HL-60/S4 (cell line): ENCODE results near the gene KIF3C.
"Not testable (repeated sequence)": the region's sequence is repeated elsewhere in the genome, so short reads cannot be mapped to it uniquely, and the experiment has no call there.

ENCODE experiments used
- in situ Hi-C: fragments of 300-500 bp; cut with MboI; formaldehyde crosslinking; loops from 2 replicates; pipeline ENCODE4 v1.14.3; 2022; ENCODE audit warnings: low sequenced_read_pairs

KIF3C gene

DNA sequence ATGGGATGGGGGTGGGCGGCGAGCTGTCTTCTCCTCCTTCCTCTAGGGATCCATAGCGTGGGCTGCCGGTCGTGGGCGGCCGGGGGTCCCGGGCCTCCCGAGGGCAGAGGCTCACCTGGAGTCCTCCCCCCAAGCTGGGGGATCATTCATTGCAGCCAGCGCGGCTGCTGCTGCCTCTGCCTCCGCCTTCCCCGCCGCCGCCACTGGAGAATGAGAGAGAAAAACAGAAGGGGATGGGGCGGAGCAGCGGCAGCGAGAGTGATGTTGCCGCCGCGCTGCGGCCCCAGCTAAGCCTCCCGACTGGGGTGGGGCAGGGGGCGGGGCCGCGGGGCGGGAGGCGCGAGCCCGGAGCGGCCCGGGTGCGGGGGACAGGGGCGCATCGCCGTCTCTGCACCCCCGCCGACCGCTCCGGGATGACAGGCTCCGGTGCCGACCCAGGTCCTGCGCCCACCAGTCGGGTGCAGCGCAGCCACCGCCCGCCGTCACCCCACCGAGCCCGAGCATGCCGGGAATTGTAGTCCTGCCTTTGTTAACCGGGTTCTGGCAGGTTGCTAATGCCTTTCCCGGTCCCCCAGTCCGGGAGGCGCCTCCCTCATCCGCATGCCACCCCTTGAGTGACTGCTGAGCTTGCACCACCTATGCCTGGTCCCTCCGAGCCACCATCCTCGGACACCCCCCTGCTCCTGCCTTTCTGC is at the start of gene KIF3C:
TSS of gene KIF3C (minus strand) at position 225 of the 695 bp plus-strand sequence. CDS start 580 bp downstream, outside the sequence.
- in situ Hi-C loops: no loop called here

DNA sequence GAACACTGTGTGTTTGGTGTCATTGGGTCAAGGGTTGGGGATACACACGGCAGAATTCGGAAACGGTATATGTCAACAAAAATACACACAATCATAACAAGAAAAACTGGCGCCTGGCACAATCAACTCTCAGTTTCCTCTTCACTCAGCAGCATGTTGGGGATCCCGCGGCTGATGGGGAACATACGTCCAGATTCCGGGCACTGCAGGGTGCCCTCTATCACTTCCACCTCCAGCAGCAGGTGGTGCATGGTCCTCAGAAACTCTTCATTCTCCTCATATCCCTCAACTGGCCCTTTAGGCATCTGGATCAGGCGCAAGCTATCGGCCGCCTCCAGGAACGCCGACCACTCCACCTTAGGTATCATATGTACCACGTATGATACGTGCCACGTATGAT is 45.8 kb upstream of the KIF3C start:
- in situ Hi-C loops: not testable (repeated sequence)

DNA sequence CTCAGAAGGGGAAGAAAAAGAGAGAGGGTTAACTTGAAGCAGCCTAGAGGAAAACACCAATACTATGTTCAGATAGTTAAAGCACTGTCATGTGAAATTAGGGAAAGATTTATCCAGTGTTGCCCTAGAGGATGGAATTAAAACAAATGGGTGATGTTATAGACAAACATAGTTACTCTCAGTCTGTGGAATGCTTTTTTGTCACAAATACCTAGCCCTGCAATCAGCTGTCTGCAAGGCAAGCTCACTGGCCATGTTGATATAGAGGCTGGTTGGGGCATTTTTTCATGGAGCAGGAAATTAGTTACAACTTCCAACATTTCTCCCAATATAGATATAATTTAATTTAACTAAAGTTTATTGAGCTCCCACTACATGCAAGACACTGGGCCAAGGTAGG is 43.2 kb upstream of the KIF3C start:
- in situ Hi-C loops: no loop called here

DNA sequence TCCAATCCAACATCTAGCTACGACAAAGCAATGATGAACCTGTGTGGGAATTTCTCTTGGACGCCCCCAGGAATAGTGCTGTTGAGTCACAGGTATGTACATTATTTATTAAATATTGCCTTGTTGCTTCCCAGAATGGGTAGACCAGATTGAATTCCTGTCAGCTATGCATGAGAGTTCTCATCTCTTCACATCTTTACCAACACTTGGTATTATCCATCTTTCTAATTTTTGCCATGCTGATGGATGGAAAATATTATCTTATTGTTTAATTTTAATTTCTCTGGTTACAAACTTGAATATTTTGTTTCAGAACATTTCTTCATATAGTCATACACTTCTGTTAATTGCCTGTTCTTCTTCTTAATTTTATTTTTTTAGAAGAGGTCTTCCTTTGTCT is 42.0 kb upstream of the KIF3C start:
- in situ Hi-C loops: no loop called here

DNA sequence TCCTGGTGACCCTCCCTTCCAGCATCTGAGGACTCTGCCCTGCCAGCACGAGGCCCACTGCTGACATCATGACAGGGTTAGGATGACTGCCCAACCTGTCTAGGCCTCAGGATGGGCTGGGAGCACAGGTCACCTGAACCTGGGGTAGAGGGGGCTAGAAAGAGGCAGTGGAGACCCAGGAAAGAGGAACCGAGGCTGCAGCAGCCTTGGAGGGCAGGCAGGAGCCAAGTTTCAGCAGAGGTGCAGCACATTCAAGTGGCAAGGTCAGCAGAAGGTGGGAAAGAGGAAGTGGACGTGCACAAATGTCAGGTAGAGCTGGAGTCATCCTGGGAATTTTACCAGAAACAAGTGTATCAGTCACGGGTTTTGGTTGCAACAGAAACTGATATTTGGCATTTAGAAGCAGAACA is 37.9 kb upstream of the KIF3C start:
- in situ Hi-C loops: no loop called here

DNA sequence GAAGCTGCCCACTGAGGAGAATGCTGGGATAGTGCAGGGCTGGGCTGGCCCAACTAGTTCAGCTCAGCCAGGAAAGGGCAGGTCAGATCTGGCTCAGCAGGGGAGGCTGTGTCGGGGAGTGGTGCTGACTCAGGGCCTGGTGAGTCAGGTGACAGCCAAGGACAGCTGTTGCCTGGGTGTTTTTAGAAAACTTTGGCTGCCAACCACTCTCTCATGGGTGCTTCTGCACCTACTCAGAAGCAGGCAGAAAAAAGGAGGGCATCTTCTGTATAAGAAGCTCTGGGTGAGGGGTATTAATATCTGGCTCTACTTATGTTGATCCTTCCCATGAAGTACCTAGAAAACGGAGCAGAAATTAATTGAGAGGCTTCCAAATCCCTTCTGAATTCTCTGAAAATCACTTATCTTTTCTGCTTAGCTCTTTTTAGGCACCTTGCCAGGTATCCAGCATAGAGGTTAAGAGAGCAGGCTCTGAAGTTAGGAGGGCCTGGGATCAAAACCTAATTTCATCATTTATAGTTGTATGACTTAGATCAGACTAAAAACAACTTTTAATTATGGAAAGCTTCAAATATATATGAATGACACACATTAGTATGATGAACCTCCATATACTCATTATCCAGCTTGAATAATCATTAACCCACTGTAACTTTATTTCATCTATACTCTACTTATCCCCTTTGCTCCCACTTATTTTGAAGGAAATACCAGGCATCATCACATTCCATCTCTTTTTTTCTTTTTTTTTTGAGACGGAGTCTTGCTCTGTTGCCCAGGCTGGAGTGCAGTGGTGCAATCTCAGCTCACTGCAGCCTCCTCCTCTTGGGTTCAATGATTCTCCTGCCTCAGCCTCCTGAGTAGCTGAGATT is 36.1 kb upstream of the KIF3C start:
- in situ Hi-C loops: no loop called here

DNA sequence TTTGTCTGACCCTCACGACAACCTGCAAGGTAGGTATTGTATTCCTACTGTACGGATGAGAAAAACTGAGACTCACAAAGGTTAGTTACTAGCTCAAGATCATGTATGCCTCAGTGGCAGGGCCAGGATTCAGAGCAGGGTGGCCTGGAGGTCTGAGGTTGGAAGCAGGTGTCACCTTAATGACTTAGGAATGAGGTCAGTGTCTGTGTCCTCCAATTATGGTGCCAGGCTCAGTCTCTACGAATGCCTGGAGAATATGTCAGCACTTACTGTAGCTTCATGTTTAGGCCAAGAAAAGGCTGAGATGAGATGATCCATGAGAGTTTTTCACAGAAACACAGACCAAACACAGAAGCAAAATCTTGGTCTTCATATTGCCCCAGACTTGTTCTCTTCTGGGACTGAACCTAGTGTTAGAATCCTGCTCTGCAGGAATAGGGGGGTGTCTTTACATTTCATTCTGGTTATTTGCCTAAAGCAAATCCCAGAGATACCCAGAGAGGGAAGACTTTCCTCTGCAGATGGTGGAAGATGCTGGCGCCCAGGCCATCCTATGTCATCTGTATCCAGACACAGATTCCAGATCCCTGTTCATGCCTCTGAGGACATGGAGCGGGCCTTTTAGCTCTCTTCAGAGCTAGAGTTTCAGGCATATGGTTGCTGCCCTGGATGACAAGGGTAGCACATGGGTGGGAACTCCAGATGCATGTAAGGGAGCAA is 35.3 kb upstream of the KIF3C start:
- in situ Hi-C loops: no loop called here

DNA sequence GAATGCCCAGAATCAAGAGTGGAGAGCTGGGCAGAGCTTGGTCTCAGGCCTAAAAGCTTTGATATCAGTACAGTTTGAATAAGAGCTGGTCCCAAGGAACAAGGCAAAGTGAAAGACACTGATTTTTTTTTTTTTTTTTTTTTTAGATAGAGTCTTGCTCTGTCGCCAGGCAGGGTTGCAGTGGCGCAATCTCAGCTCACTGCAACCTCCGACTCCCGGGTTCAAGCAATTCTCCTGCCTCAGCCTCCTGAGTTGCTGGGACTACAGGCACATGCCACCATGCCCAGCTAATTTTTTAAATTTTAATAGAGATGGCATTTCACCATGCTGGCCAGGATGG is 34.4 kb upstream of the KIF3C start:
- in situ Hi-C loops: not testable (repeated sequence)

DNA sequence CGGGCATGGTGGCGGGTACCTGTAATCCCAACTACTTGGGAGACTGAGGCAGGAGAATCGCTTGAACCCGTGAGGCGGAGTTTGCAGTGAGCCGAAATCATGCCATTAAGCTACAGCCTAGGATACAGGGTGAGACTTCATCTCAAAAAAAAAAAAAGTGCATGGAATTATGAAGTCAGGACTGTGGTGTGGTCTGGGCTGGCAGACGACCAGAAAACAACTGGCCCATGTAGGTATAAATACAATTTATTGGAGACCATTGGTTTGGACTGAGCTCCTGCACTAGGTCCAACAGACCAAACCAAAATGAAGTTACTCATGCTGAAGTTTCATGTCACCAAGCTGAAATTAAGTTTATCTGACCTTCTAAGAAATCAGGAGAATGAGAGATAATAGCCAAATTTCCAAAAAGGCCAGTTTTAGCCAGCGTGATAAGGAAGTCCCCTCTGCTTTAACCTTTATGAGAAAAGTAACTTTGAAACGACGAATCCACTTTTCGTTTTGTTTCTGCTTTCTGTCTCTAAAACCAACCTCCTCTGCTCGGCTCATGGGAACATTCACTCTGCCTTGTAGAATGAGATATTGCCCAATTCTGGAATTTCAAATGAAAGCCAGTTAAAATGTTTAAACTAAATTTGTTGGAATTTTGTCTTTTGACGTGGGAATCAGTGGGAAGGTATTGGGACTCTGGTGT is 33.9 kb upstream of the KIF3C start:
- in situ Hi-C loops: no loop called here

DNA sequence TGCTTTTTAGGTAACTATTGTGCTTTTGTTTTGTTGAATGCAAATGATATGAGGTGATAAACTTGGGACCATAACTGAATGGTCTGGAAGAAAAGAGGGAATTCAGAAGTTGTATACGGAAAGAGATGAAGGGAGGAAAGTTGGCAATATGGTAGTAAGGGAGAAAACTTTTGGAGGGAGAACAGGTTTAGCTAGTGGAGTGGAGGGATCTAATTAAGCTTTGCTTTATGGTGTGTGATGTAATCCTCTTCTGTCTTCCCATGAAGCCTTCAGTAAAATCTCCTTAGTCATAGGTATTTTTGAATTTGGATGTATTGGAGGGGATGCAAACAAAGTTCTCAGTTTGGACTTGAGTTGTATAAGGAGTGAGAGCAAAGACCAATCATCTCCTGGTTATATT is 31.4 kb upstream of the KIF3C start:
- in situ Hi-C loops: no loop called here

DNA sequence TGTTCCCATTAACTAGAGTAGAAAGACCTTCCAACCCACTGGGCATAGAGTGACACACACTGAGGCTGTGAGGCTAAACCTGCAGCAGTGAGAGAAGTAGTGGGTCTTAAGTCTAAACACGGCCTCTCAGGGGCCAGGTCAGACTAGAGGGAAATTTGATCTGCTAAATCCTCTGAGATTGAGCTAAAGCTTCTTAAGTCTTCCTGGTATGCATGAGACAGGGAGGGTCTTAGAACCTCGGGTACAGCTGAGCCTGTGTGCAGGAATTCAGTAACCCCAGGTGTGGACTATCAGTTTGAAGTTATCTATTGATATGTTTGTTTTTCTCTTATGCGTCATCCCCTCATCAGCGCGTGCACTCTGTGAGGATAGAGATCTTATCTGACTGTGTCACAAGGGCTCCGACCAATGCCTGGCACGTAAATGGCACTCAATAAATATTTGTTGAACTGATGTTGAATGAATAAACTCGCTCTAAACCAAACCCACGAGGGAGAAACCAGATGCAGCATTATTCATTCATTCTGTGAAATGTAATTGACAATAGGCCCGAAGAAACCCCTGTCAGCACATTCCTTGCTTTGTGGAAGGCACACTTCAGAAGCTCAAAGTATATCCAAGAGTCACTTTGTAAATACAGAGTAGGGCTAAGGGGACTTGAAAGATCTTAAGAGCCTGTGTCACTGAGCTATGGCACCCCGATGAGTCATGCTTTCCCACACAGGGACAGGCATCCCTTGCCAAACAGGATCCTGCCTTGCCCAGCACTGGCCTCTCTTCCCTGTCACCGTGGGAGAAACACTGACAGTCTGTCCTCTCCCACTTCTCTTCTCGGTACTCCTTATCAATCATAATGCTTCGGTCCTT is 29.9 kb upstream of the KIF3C start:
- in situ Hi-C loops: no loop called here

DNA sequence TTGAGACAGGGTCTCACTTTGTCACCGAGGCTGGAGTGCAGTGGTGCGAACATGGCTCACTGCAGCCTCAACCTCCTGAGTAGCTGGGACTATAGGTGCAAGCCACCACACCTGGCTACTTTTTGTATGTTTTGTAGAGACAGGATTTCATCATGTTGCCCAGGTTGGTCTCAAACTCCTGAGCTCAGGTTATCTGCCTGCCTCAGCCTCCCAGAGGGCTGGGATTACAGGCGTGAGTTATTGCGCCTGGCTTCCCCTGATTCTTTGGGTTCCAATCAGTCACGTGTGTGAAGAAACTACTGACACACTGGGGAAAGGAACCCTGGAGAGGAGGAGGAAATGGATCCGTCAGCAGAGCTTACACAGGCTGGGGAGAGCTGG is 29.3 kb upstream of the KIF3C start:
- in situ Hi-C loops: no loop called here

DNA sequence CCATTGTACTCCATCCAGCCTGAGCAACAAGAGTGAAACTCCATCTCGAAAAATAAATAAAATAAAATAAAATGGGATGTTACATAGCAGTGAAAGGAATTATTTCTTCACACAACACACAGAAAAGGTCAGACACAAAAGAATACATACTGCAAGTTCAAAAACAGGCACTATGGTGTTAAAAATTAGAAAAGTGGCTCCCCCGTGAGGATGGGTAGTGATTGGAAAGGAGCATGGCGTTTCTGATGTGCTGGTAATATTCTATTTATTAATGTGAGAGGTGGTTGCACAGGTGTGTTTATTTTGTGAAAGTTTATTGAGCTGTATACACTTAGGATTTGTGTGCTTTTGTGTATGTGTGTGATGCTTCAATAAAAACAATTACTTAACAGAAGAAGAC is 28.6 kb upstream of the KIF3C start:
- in situ Hi-C loops: no loop called here

DNA sequence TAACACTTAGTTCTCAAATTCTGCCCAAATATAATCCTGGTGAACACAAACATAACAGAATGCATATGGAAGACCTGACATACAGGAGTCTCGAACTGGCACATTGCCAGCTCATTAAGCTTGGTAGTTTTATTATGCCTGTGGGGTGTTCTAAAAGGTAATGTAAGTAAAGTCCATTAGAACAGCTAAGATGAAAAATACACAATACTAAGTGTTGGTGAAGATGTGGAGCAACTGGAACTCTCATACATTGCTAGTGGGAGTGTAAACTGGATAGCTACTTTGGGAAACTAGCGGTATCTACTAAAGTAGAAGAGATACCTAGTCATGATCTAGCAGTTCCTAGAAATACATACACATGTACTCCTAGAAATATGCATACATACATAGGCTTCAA is 27.3 kb upstream of the KIF3C start:
- in situ Hi-C loops: no loop called here

DNA sequence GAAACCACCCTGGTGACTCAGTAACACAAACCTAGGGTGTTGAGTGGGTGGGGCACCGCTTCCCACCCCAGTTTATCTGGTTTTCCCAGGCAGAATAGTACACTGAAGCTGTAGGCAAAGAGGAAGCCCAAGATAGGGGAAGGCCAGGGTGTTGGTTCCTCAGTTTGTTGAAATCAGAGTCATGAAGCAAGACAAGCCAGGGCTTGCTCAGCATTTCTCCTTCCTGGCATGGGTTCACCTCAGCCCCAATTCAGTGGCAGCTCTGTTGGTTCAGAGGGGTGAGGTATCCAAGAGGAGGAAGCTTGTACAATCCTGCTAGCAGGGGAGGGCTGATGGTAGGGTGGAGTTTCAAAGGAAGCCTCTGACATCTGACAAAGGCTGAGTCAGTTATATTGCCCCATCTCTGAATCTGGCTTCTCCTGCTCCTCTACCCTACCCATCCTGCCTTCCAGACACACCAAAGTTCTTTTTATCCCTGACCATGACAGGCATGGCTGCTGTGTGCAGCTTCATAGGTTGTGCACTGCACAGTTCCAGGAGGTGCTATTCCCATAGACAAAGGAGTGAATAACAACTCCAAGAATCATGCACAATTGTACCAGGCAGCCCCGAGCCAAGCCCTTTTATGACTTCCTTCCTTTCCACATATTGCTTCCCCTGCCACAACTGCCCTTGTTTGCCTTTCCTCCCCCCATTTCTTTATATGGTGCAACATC is 26.7 kb upstream of the KIF3C start:
- in situ Hi-C loops: no loop called here

DNA sequence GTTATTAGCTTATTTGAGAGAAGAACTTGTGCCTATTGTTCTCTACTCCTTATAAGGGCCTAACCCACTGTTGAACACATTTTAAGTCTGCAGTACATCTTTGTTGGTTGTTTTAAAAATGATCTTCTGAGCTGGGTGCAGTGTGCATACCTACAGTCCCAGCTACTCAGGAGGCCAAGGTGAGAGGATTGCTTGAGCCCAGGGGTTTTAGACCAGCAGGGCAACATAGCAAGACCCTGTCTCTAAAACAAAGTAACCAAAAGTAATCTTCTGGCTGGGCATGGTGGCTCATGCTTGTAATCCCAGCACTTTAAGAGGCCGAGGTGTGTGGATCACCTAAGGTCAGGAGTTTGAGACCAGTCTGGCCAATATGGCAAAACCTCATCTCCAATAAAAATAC is 25.8 kb upstream of the KIF3C start:
- in situ Hi-C loops: no loop called here

DNA sequence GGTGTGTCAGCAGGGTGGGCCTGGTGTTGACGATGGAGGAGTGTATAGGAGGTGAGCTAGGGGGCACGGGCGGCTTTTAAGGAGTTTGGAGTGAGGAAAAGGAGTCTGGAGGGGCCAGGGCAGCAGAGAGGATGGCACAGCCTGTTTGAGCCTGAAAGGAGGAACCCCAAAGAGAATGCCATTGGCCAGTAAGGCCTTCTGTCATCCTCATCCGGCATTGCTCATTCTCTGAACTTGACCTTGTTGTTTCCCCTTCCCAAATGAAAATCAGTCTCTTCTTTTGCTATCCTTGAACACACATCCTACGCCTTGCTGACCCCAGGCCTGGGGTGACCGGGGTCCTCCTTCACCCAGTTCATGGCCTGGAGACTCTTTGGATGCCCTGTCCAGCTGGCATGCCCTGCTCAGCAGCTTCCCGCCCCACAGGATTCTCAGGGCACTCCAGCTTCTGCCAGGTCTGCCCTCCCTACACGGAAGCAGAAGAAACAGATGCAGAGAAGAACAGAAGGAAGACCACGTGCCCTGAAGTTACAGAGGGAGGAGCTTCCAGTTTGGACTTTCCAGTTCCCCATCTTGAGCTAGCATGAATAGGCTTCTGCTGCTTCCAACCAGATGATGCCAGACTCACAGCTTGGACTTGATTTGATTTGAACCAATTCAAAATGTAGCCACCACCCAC is 20.5 kb upstream of the KIF3C start:
- in situ Hi-C loops: no loop called here

DNA sequence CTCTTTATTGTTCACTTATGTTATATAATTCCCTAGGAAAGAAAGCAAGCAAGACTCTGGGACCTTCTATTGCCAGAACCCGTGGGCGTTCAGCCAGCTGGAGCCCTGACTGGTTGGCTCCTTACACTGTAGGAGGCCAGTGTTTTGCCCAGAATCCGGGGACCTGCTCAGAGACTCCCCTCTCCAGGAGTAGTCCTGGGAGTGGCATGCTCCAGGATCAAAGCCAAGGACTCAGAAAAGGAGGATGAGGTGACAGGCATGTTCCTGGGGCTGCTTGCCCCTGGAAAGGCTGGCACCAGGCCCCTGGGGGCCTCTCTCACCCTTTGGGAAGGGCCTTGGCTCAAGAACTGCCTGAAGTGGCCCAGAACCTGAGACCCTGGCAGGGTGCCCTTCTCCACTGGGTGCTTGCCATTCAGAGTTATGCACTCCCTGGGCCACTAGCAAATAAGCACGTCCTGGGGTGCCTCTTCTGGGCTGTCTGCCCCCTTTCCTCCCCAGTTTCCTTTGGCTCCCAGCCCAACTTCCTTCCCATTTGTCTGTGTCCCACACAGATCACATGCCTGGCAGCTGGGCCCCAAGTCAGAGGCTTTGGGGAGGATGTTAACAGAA is 19.6 kb upstream of the KIF3C start:
- in situ Hi-C loops: no loop called here
